H1 (cell line): Measurements from ENCODE around the gene SLC19A1. TPM values are rescaled to one million over a fixed set of nuclear protein-coding genes. Genes with fewer than 3 reads are reported as not detected.

Experiments
- CTCF ChIA-PET: fragments of 300-600 bp; sonication (Branson Sonifier 250); formaldehyde crosslinking; loops from one replicate; lab custom pipeline; 2021; ENCODE audit not compliant: partially characterized antibody; lab: Charles Lee
- POLR2A ChIA-PET: fragments of 300-600 bp; sonication (Branson Sonifier 250); formaldehyde crosslinking; loops from one replicate; lab custom pipeline; 2021; ENCODE audit warnings: inconsistent platforms; ENCODE audit not compliant: partially characterized antibody; lab: Charles Lee
- DNase-seq, 2 experiments: peaks; one replicate each; pipeline versions ENCODE4 v3.0.0 to v3.0.0-alpha.2; 2010 to 2022; ENCODE audit warnings: low spot score in 2 of 2, low read depth in 1 of 2, mixed read lengths in 1 of 2
- FAIRE-seq: peaks from 2 replicates; lab custom pipeline; 2011; peaks lifted over from hg19 to GRCh38; lab: Jason Lieb, UNC
- H2AFZ ChIP-seq: 2 replicates; pipeline ENCODE4 v1.8.1; 2012; ENCODE audit warnings: low read length, inconsistent platforms
- H2AK5ac ChIP-seq: 2 replicates; pipeline ENCODE4 v1.6.1; 2013; ENCODE audit warnings: low read depth, low read length
- H2BK120ac ChIP-seq: replicated peaks from 2 replicates; pipeline ENCODE3; 2013; ENCODE audit warnings: low read depth, low read length, inconsistent platforms
- H2BK12ac ChIP-seq: 2 replicates; pipeline ENCODE4 v1.6.1; 2013; ENCODE audit warnings: low read depth, low read length
- H2BK15ac ChIP-seq: 2 replicates; pipeline ENCODE4 v1.6.1; 2013; ENCODE audit warnings: low read length
- H2BK20ac ChIP-seq: 2 replicates; pipeline ENCODE4 v1.6.1; 2013; ENCODE audit warnings: low read length
- H2BK5ac ChIP-seq: 2 replicates; pipeline ENCODE4 v1.6.1; 2013; ENCODE audit warnings: low read depth, low read length
- H3K14ac ChIP-seq: 2 replicates; pipeline ENCODE4 v1.6.1; 2013; ENCODE audit warnings: inconsistent platforms; ENCODE audit not compliant: insufficient read length
- H3K18ac ChIP-seq: 2 replicates; pipeline ENCODE4 v1.6.1; 2013; ENCODE audit warnings: low read length; ENCODE audit errors: extremely low read depth
- H3K23ac ChIP-seq: 2 replicates; pipeline ENCODE4 v1.6.1; 2013; ENCODE audit warnings: inconsistent platforms; ENCODE audit not compliant: insufficient read length
- H3K23me2 ChIP-seq: 2 replicates; pipeline ENCODE4 v1.6.1; 2013; ENCODE audit warnings: low read depth, low read length
- H3K27ac ChIP-seq: 2 replicates; pipeline ENCODE4 v1.6.1; 2011; ENCODE audit warnings: low read depth, low read length, inconsistent platforms
- H3K27me3 ChIP-seq, 4 experiments: replicated peaks in 1 of 4; 1 replicate in 1 of 4; 2 replicates in 3 of 4; pipeline versions ENCODE4 v1.6.1 to v1.8.1; 2011 to 2013; ENCODE audit warnings: low read length in 3 of 4, mild to moderate bottlenecking in 3 of 4, inconsistent platforms in 2 of 4, mixed read lengths in 2 of 4, moderate library complexity in 1 of 4; ENCODE audit not compliant: control insufficient read depth in 3 of 4, insufficient read depth in 3 of 4; ENCODE audit errors: extremely low read depth in 1 of 4
- H3K36me3 ChIP-seq, 4 experiments: 2 replicates each; pipeline versions ENCODE4 v1.6.1 to v1.8.1; 2011 to 2013; ENCODE audit warnings: mild to moderate bottlenecking in 4 of 4, low read length in 3 of 4, moderate library complexity in 2 of 4, control low read depth in 1 of 4, inconsistent platforms in 1 of 4; ENCODE audit not compliant: insufficient read depth in 4 of 4, control insufficient read depth in 2 of 4
- H3K4ac ChIP-seq: replicated peaks from 2 replicates; pipeline ENCODE3; 2013; ENCODE audit warnings: low read length, low read depth, mixed read lengths, inconsistent platforms; ENCODE audit not compliant: insufficient read length
- H3K4me1 ChIP-seq, 4 experiments: replicated peaks in 1 of 4; 1 replicate in 1 of 4; 2 replicates in 3 of 4; pipeline versions ENCODE4 v1.6.1 to v1.8.1; 2011 to 2013; ENCODE audit warnings: low read length in 3 of 4, inconsistent platforms in 2 of 4, mixed read lengths in 1 of 4; ENCODE audit not compliant: insufficient read depth in 4 of 4, control insufficient read depth in 3 of 4
- H3K4me2 ChIP-seq, 2 experiments: 2 replicates each; pipeline versions ENCODE4 v1.6.1 to v1.8.1; 2011 to 2013; ENCODE audit warnings: low read depth in 2 of 2, low read length in 2 of 2, control low read depth in 1 of 2, inconsistent platforms in 1 of 2, mild to moderate bottlenecking in 1 of 2; ENCODE audit not compliant: insufficient read depth in 1 of 2
- H3K4me3 ChIP-seq, 4 experiments: fragments of 200-600, 300-600 bp in 1 of 4; sonication (generic), shearing (Covaris generic), sonication (Bioruptor Twin) in 1 of 4; 2 replicates each; pipeline versions ENCODE4 v1.5.1 to v1.8.1; 2011 to 2016; ENCODE audit warnings: low read length in 4 of 4, low read depth in 3 of 4, control low read depth in 2 of 4, inconsistent platforms in 2 of 4, mild to moderate bottlenecking in 2 of 4, mixed read lengths in 1 of 4, moderate library complexity in 1 of 4; ENCODE audit not compliant: insufficient read depth in 2 of 4; ENCODE audit errors: extremely low read depth in 1 of 4
- H3K56ac ChIP-seq: replicated peaks from 2 replicates; pipeline ENCODE3; 2013; ENCODE audit warnings: low read depth, mild to moderate bottlenecking, mixed read lengths, low read length, inconsistent platforms; ENCODE audit not compliant: insufficient read length
- H3K79me1 ChIP-seq: 2 replicates; pipeline ENCODE4 v1.6.1; 2013; ENCODE audit warnings: low read depth, low read length, control low read depth
- H3K79me2 ChIP-seq, 2 experiments: 2 replicates each; pipeline versions ENCODE4 v1.6.1 to v1.8.1; 2012 to 2013; ENCODE audit warnings: low read length in 2 of 2, mild to moderate bottlenecking in 2 of 2, inconsistent platforms in 1 of 2; ENCODE audit not compliant: insufficient read depth in 2 of 2, control insufficient read depth in 1 of 2
- H3K9ac ChIP-seq, 4 experiments: replicated peaks in 1 of 4; 1 replicate in 1 of 4; 2 replicates in 3 of 4; pipeline versions ENCODE4 v1.6.1 to v1.8.1; 2011 to 2013; ENCODE audit warnings: low read depth in 3 of 4, low read length in 3 of 4, control low read depth in 2 of 4, mild to moderate bottlenecking in 2 of 4, moderate library complexity in 2 of 4, inconsistent platforms in 1 of 4; ENCODE audit errors: extremely low read depth in 1 of 4
- H3K9me3 ChIP-seq, 2 experiments: 2 replicates each; pipeline versions ENCODE4 v1.6.1 to v1.8.1; 2012 to 2013; ENCODE audit warnings: mild to moderate bottlenecking in 2 of 2, moderate library complexity in 2 of 2, control low read depth in 1 of 2, inconsistent platforms in 1 of 2, low read depth in 1 of 2, low read length in 1 of 2, mixed read lengths in 1 of 2; ENCODE audit not compliant: insufficient read depth in 2 of 2
- H4K20me1 ChIP-seq, 2 experiments: replicated peaks in 1 of 2; 2 replicates each; pipeline versions ENCODE3 to v1.8.1; 2011 to 2013; ENCODE audit warnings: inconsistent platforms in 2 of 2, low read length in 2 of 2, mild to moderate bottlenecking in 1 of 2; ENCODE audit not compliant: insufficient read depth in 2 of 2, control insufficient read depth in 1 of 2
- H4K5ac ChIP-seq: 2 replicates; pipeline ENCODE4 v1.6.1; 2013; ENCODE audit warnings: low read length, low read depth, mixed read lengths, inconsistent platforms; ENCODE audit not compliant: insufficient read length
- H4K8ac ChIP-seq: 2 replicates; pipeline ENCODE4 v1.8.0; 2013; ENCODE audit warnings: mild to moderate bottlenecking, moderate library complexity, low read length, inconsistent platforms; ENCODE audit not compliant: insufficient read depth; ENCODE audit errors: extremely low read depth
- H4K91ac ChIP-seq: replicated peaks from 2 replicates; pipeline ENCODE3; 2013; ENCODE audit warnings: low read length, mixed read lengths, inconsistent platforms; ENCODE audit not compliant: insufficient read length
- BCL11A ChIP-seq, 2 experiments: IDR thresholded peaks; one replicate each; pipeline ENCODE4 v1.6.1; 2011; ENCODE audit warnings: low read depth in 2 of 2, low read length in 2 of 2, mild to moderate bottlenecking in 2 of 2
- CHD1 ChIP-seq: IDR thresholded peaks from 2 replicates; pipeline ENCODE4 v1.6.1; 2012; ENCODE audit warnings: low read depth, low read length, improper control_type of control experiment
- EGR1 ChIP-seq: IDR thresholded peaks from 2 replicates; pipeline ENCODE4 v1.6.1; 2011; ENCODE audit warnings: low read depth, low read length, borderline replicate concordance
- MAFK ChIP-seq: IDR thresholded peaks from 2 replicates; pipeline ENCODE4 v1.6.1; 2012; ENCODE audit warnings: low read depth, mild to moderate bottlenecking, improper control_type of control experiment, low read length
- POLR2A ChIP-seq, 2 experiments: IDR thresholded peaks; 1 replicate in 1 of 2; 2 replicates in 1 of 2; pipeline ENCODE4 v1.6.1; 2011; ENCODE audit warnings: low read depth in 2 of 2, low read length in 2 of 2, mild to moderate bottlenecking in 2 of 2; ENCODE audit errors: control extremely low read depth in 1 of 2
- RAD21 ChIP-seq, 2 experiments: IDR thresholded peaks in 1 of 2; conservative IDR thresholded peaks in 1 of 2; 2 replicates each; pipeline ENCODE4 v1.6.1; 2011; ENCODE audit warnings: low read depth in 2 of 2, low read length in 2 of 2, improper control_type of control experiment in 1 of 2, inconsistent platforms in 1 of 2, mild to moderate bottlenecking in 1 of 2, moderate library complexity in 1 of 2
- RBBP5 ChIP-seq: IDR thresholded peaks from 2 replicates; pipeline ENCODE4 v1.7.1; 2012; ENCODE audit warnings: low read depth, mild to moderate bottlenecking, inconsistent platforms, low read length, moderate library complexity, borderline replicate concordance
- RFX5 ChIP-seq: IDR thresholded peaks from 2 replicates; pipeline ENCODE4 v1.6.1; 2011; ENCODE audit warnings: low read depth, low read length, improper control_type of control experiment, borderline replicate concordance
- SAP30 ChIP-seq: fragments of 300-600 bp; sonication (generic); IDR thresholded peaks from 2 replicates; pipeline ENCODE4 v1.7.1; 2012; ENCODE audit warnings: low read length, moderate library complexity, mild to moderate bottlenecking, inconsistent platforms; ENCODE audit not compliant: insufficient read depth, insufficient replicate concordance
- SP2 ChIP-seq: IDR thresholded peaks from 2 replicates; pipeline ENCODE4 v1.6.1; 2012; ENCODE audit warnings: mild to moderate bottlenecking, low read length, inconsistent platforms
- SUZ12 ChIP-seq: fragments of 200-600 bp; sonication (generic); IDR thresholded peaks from 2 replicates; pipeline ENCODE4 v1.6.1; 2012; ENCODE audit warnings: mild to moderate bottlenecking, inconsistent platforms, low read length, moderate library complexity, mixed read lengths
- WGBS, 2 experiments: shearing (Covaris generic) in 1 of 2; methylation state at CpG; one replicate each; pipeline versions ENCODE4 v1.1.6 to v1.1.7; 2013 to 2015; ENCODE audit warnings: low lambda C conversion rate in 2 of 2, mixed read lengths in 2 of 2, inconsistent platforms in 1 of 2, low coverage in 1 of 2, missing lambda C conversion rate in 1 of 2; ENCODE audit not compliant: insufficient replicate concordance in 2 of 2, insufficient coverage in 1 of 2, insufficient read length in 1 of 2; ENCODE audit errors: extremely low coverage in 1 of 2, missing lambda C conversion rate in 1 of 2; 5-methylcytosine and 5-hydroxymethylcytosine counted together
- polyA plus RNA-seq, 7 experiments: library from polyadenylated mRNA; depleted of rRNA in 3 of 7; stranded (reverse) in 5 of 7; unstranded in 2 of 7; fragments of >200 nt in 5 of 7; fragments of 200-250 nt in 2 of 7; gene quantifications; 1 replicate in 5 of 7; 2 replicates in 1 of 7; 4 replicates in 1 of 7; pipeline versions ENCODE4 v1.2.1 to v1.2.3, GENCODE V29; 2011 to 2013; ENCODE audit warnings: missing spikeins in 2 of 7, mixed read lengths in 2 of 7
- total RNA-seq: library from RNA; stranded (reverse); fragmentation: NEBNext Ultra II Directional; extraction: Animal tissue kit (Norgen Biotek cat#: 25700); gene quantifications from 2 replicates; pipeline ENCODE4 v1.2.1, GENCODE V29; 2021

The SLC19A1 gene
- total and polyA plus RNA-seq, 2 of the 8 experiments (the other 6 are each of a cell fraction or from before 2014, with no cell fraction given) = 31.6 to 43.8 TPM

DNA sequence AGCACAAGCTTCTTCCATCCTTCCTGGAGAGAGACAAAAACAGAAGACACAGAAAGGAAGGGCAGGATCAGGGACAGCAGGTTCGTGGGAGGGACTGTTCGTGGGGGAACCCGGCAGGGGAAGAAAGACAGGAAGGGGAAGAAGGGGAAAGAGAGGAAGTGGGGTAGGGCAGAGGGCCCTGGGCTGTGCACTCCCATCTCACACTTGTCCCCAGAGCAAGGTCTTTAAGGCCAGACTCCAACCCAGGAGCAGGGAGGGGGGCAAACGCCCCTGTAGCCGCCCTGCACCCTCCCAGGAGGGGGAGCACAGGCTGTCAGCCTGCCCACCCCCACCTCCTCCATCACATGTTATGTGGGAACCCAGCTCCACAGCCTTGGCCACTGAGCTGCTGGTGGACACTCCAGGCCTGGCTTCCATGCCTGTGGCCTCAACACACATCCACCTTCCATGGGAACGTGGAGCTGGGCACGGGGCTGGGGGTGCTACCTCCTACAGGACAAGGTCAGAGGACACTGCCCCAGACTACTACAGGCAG lies 9.3 kb downstream of the SLC19A1 start:
- H2AK5ac ChIP-seq = no peak overlapping the region
- no peak overlapping the region for H2BK5ac ChIP-seq
- peaks cover 7 to 28% (median 13%) of the 10 kb centered on the region in 4 experiments; a peak in 6 of 8 replicates for H3K36me3 ChIP-seq
- POLR2A ChIA-PET = interaction anchor here (0.6 to 1.7 kb wide), 5 partner anchors 10 to 27 kb away, joined by 3 to 4 read pairs (median 4); no protein-coding TSS in a partner anchor
- H2BK20ac ChIP-seq = no peak overlapping the region
- H2BK12ac ChIP-seq = no peak overlapping the region
- H3K56ac ChIP-seq = no peak overlapping the region
- no peak overlapping the region for H4K5ac ChIP-seq
- H3K27me3 ChIP-seq = no peaks in the 10 kb centered on the region; a peak in 1 of 7 replicates
- DNase-seq (no peak), FAIRE-seq (no peak)
- no peak overlapping the region for H3K14ac ChIP-seq
- H3K4me2 ChIP-seq = no peak overlapping the region
- H3K79me2 ChIP-seq = 0 out of 4 replicates have a peak, but pooled peaks cover 0 to 2% of the 10 kb centered on the region in 2 experiments
- no peaks in the 10 kb centered on the region; a peak in 1 of 4 replicates for H3K9me3 ChIP-seq
- no peak overlapping the region for H3K4ac ChIP-seq
- no peak overlapping the region for H3K18ac ChIP-seq
- peaks cover 9 to 28% of the 10 kb centered on the region in 2 experiments for H4K20me1 ChIP-seq
- no peak overlapping the region for H4K8ac ChIP-seq
- H3K27ac ChIP-seq = no peak overlapping the region
- H3K4me3 ChIP-seq = no peak overlapping the region
- H3K79me1 ChIP-seq = peaks cover 3% of the 10 kb centered on the region
- H3K23ac ChIP-seq = no peak overlapping the region
- no peak overlapping the region for H3K9ac ChIP-seq
- peaks cover 10% of the 10 kb centered on the region for H3K23me2 ChIP-seq
- H2BK120ac ChIP-seq = no peak overlapping the region
- H4K91ac ChIP-seq = no peak overlapping the region
- 86% methylated on average over 5 of the region's 7 CpGs; no CpG with 5 or more reads in 1 of the 2 experiments for WGBS, 2 experiments
- CTCF ChIA-PET = interaction anchor here (1.0 to 2.1 kb wide), 4 partner anchors 18 to 435 kb away, joined by 3 to 6 read pairs (median 5); no protein-coding TSS in a partner anchor
- H3K4me1 ChIP-seq = peaks cover 0 to 2% (median 0%) of the 10 kb centered on the region in 4 experiments; a peak in 3 of 7 replicates
- H2BK15ac ChIP-seq = no peak overlapping the region
- H2AFZ ChIP-seq = no peak overlapping the region
- no peak for TF ChIP-seq RBBP5
- TF ChIP-seq RAD21 (IDR thresholded peaks at IDR 0.05 in 1 of 2, conservative IDR thresholded peaks at IDR 0.05 in 1 of 2; ENCODE audit: low read depth in 2 of 2, low read length in 2 of 2) = no peak
- no peak for TF ChIP-seq POLR2A (IDR thresholded peaks at IDR 0.05; ENCODE audit: control extremely low read depth in 1 of 2, low read depth in 2 of 2, low read length in 2 of 2)
- no peak for TF ChIP-seq SP2
- no peak for TF ChIP-seq EGR1
- no peak for TF ChIP-seq SAP30
- no peak for TF ChIP-seq RFX5
- TF ChIP-seq CHD1 = no peak
- TF ChIP-seq SUZ12 = no peak
- TF ChIP-seq BCL11A (IDR thresholded peaks at IDR 0.05; ENCODE audit: low read depth in 2 of 2, low read length in 2 of 2) = no peak
- no peak for TF ChIP-seq MAFK
